Frontal cortex (tissue), 4 donors: Measurements from ENCODE around the gene RPL29. TPM values are rescaled to one million over a fixed set of nuclear protein-coding genes. Genes with fewer than 3 reads are reported as not detected.

Experiments
- DNase-seq, 2 donors: peaks; one replicate each; pipeline ENCODE4 v3.0.0; 2012; ENCODE audit warnings: low spot score in 2 of 2
- FAIRE-seq: peaks from 2 replicates; lab custom pipeline; 2012; peaks lifted over from hg19 to GRCh38; lab: Jason Lieb, UNC
- small RNA-seq: library from RNA; depleted of rRNA; stranded (forward); fragments of <200 nt; gene quantifications from one replicate; pipeline ENCODE3, GENCODE V24; 2014
- total RNA-seq: library from RNA; depleted of rRNA; stranded (reverse); fragments of >200 nt; gene quantifications from one replicate; pipeline ENCODE4 v1.2.3, GENCODE V29; 2014
- donor health status: control.
- donor health status: control.
- donor health status: control.

Gene RPL29
- total RNA-seq, 1 donor from 2014 or later: 852 TPM

- no peak for DNase-seq
- FAIRE-seq: no peak
Observed at GRCh38 chr3:51954713-51955112, 41.0 kb downstream of the RPL29 start.

DNA sequence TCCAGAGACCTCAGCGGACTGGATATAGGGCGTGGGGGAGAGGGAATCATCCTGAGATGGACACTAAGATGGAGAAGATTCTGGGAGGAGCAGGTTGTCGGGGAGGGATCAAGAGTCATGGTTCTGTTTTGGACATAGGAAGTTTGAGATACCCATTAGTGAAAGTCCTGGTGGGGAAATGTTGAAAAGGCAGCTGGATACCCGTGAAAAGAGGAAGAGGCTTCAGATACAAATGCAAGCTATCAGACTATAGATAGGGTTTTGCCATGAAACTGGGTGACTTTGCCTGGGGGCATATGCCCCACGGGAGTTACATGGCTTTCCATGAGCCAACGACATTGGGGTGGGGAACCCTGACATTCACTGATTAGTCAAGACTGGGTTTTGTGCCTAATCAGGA is 41.6 kb downstream of the RPL29 start:
- FAIRE-seq (no peak), DNase-seq (no peak)

GRCh38 chr3:51953445-51953844 is 42.2 kb downstream of the RPL29 start:
- FAIRE-seq: no peak
- DNase-seq: no peak

DNA sequence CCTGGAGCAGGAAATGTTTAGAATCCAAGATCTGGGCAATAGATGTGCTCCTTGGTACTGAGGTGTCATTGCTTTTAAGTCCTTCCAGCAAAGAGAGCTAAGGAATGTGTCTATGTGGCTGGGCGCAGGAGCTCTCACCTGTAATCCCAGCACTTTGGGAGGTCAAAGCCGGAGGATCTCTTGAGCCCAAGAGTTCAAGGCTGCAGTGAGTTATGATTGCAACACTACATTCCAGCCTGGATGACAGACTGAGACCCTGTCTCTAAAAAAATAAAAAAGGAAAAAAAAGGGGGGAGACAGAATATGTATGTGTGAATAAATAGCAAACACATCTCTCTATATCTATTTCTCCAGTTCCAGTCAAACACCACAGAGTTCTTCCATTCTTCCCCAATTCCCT is 44.8 kb downstream of the RPL29 start:
- DNase-seq: no peak
- no peak for FAIRE-seq

- no peak for DNase-seq
- FAIRE-seq: no peak
Observed at GRCh38 chr3:51949121-51949520, 46.6 kb downstream of the RPL29 start.

GRCh38 chr3:51948016-51948580 is 47.6 kb downstream of the RPL29 start:
- no peak for FAIRE-seq
- no peak for DNase-seq

DNA sequence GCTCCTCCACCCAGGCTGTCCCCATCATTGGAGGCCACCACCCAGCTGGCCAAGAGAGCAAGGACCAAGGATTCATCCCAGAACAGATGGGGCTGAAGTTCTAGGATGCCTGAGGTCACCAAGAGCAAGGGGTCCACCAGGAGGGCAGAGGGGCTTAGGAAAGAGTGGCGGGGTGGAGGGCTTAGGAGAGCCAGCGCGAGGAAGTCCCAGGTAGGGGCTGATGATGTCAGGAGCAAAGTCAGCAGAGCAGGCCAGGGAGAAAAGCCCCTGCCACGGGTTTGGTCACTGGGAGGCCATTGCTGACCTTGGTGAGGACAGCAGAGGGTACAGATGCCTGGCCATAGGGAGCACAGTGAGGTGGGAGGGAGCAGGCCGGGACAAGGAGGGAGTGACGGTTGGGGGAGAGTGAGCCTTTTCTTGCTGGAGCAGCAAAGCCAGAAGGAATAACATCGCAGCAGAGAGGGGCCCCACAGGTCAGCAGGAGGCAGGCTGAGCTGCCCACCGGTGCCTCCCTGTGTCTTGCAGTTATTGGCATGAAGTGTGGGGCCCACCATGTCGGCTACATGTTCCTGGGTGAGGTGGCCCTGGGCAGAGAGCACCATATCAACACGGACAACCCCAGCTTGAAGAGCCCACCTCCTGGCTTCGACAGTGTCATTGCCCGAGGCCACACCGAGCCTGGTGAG is 48.3 kb downstream of the RPL29 start:
- DNase-seq (no peak), FAIRE-seq (no peak)

GRCh38 chr3:51946796-51947195 is 48.9 kb downstream of the RPL29 start:
- FAIRE-seq: no peak
- DNase-seq: no peak

DNA sequence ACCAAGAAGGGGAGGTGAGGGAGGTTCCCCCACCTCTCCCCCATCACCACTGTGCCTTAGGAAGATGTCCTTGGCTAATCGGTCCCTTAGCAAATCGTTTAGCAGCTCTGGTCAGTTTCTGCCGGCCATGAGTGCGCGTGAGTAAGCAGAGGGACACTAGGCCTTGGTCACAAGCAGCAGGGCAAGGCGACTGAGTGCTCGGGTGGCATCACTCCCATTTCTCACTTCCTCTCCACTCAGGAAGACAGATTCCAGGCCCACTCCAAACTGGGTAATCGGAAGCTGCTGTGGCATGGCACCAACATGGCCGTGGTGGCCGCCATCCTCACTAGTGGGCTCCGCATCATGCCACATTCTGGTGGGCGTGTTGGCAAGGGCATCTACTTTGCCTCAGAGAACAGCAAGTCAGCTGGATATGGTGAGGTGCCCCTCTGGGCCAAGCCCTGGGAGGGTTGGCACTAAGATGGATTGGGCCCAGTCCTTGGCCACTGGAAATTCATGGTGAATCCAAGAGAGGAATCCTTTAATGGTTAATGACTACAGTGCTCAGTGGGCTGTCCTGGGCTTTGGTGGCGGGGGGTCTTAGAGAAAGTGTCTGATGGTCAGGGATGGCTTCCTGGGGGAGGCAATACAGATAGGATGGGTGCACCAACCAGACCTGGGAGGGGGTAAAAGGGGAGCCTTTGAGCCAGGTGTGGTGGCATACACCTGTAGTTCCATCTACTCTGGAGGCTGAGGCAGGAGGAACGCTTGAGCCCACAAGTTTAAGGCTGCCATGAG is 49.6 kb downstream of the RPL29 start:
- DNase-seq (no peak), FAIRE-seq (no peak)

- DNase-seq (no peak), FAIRE-seq (no peak)
Observed at GRCh38 chr3:51945031-51945840, 50.5 kb downstream of the RPL29 start.

DNA sequence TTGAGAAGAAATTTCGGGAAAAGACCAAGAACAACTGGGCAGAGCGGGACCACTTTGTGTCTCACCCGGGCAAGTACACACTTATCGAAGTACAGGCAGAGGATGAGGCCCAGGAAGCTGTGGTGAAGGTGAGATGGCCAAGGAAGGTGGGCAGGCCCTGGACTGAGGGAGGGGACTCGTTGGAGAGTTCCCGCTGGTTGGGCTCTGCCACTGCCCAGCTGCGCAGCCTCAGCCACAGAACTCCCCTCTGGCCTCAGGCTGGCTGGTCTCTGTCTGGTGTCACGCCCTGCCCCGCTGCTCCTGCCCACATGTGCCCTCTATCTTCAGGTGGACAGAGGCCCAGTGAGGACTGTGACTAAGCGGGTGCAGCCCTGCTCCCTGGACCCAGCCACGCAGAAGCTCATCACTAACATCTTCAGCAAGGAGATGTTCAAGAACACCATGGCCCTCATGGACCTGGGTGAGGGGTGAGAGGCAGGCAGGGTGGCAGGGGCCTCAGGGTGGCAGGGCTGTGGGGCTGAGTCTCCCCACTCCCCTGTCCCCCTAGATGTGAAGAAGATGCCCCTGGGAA is 51.2 kb downstream of the RPL29 start:
- DNase-seq: no peak
- FAIRE-seq: no peak

Small RNA genes lying within 50 kb of the gene (small RNA-seq; reads per million reads assigned to genes)
- not detected for gene AC115284.1

Other genes starting within 250 kb of the RPL29 start
- gene IQCF6, start 216.7 kb downstream of the RPL29 start, total RNA-seq: not detected
- not detected for gene IQCF2, start 134.3 kb downstream of the RPL29 start, total RNA-seq
- not detected for gene IQCF5, start 120.3 kb downstream of the RPL29 start, total RNA-seq
- not detected for gene IQCF1, start 92.5 kb downstream of the RPL29 start, total RNA-seq
- 20.8 TPM for gene RRP9, start 54.0 kb downstream of the RPL29 start, total RNA-seq
- gene PARP3, start 53.5 kb downstream of the RPL29 start, total RNA-seq: 3.3 TPM
- 0.41 TPM for gene GPR62, start 40.5 kb downstream of the RPL29 start, total RNA-seq
- gene PCBP4, start 28.4 kb downstream of the RPL29 start, total RNA-seq: 45.7 TPM
- 1.6 TPM for gene ABHD14B, start 21.8 kb downstream of the RPL29 start, total RNA-seq
- 22.8 TPM for gene ABHD14A, start 20.8 kb downstream of the RPL29 start, total RNA-seq
- gene ACY1, start 12.4 kb downstream of the RPL29 start, total RNA-seq: 3.3 TPM
- gene DUSP7, start 60.7 kb upstream of the RPL29 start, total RNA-seq: 8.6 TPM
- gene POC1A, start 158.5 kb upstream of the RPL29 start, total RNA-seq: 2.4 TPM
- 51.4 TPM for gene ALAS1, start 202.3 kb upstream of the RPL29 start, total RNA-seq
- not detected for gene TLR9, start 229.8 kb upstream of the RPL29 start, total RNA-seq
- 24.5 TPM for gene TWF2, start 243.3 kb upstream of the RPL29 start, total RNA-seq
- 6.9 TPM for gene PPM1M, start 249.9 kb upstream of the RPL29 start, total RNA-seq